NCI-H2029 (cell line): Measurements from ENCODE around the gene EIF2B4.

ENCODE experiments used
- DNase-seq: peaks from one replicate; lab custom pipeline; 2025; lab: John Stamatoyannopoulos, UW

Gene EIF2B4

GRCh38 chr2:27370026-27370815 is at the start of gene EIF2B4, which contains the start of gene SNX17:
EIF2B4 (minus strand) TSS chr2:27370338; CDS start chr2:27370314, 24 bp downstream.
SNX17 (plus strand) TSS chr2:27370616; CDS start chr2:27370744, 128 bp downstream.
- DNase-seq: peak; percentile 96

GRCh38 chr2:27416151-27416550 is 46.0 kb upstream of the EIF2B4 start:
- DNase-seq: no peak

GRCh38 chr2:27412419-27413152 is 42.4 kb upstream of the EIF2B4 start:
- DNase-seq: no peak

GRCh38 chr2:27409321-27410073 is 39.4 kb upstream of the EIF2B4 start, which contains the start of gene PPM1G:
PPM1G (minus strand) TSS chr2:27409591; CDS start chr2:27409422, 169 bp downstream.
- peak; percentile 94 for DNase-seq

GRCh38 chr2:27408601-27409320 is 38.6 kb upstream of the EIF2B4 start:
- DNase-seq: no peak

GRCh38 chr2:27407798-27408491 is 37.8 kb upstream of the EIF2B4 start:
- peak; percentile 37 for DNase-seq

GRCh38 chr2:27400348-27401135 is 30.4 kb upstream of the EIF2B4 start:
- no peak for DNase-seq

- no peak for DNase-seq
These were observed 28.8 kb upstream of the EIF2B4 start for GRCh38 chr2:27398962-27399361.

- no peak for DNase-seq
These were observed 23.1 kb upstream of the EIF2B4 start for GRCh38 chr2:27393225-27393624.

DNA sequence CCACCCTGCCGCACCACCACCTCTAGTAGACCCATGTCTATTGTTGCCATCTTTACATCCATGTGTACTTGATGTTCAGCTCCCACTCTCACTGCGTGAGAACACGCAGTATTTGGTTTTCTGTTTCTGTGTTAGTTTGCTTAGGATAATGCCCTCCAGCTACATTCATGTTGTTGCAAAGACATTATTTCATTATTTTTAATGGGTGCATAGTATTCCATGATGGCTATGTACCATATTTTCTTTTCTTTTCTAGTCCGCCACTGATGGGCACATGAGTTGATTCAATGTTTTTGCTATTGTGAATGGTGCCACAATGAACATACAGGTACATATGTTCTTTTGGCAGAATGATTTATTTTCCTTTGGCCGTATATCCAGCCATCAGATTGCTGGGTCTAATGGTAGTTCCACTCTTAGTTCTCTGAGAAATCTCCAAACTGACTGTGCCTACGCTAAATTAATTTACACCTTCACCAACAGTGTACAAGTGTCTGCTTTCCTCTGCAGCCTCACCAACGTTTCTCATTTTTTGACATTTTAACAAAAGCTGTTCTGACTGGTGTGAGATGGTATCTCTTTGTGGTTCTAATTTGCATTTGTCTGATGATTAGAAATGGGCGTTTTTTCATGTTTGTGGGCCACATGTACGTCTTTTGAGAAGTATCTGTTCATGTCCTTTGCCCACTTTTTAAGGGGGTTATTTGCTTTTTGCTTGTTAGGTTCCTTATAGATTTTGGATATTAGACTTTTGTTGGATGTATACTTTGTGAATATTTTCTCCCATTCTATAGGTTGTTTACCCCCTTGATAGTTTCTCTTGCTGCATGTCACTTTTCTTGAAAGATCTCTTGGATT is 20.9 kb upstream of the EIF2B4 start:
- DNase-seq: no peak

GRCh38 chr2:27381577-27382181 is 11.5 kb upstream of the EIF2B4 start:
- no peak for DNase-seq

- DNase-seq: peak; percentile 94
These were observed 10.7 kb upstream of the EIF2B4 start, which contains the start of gene ZNF513 for GRCh38 chr2:27380626-27381545. ZNF513 (minus strand) TSS chr2:27380734; CDS start chr2:27380526, 208 bp downstream.

DNA sequence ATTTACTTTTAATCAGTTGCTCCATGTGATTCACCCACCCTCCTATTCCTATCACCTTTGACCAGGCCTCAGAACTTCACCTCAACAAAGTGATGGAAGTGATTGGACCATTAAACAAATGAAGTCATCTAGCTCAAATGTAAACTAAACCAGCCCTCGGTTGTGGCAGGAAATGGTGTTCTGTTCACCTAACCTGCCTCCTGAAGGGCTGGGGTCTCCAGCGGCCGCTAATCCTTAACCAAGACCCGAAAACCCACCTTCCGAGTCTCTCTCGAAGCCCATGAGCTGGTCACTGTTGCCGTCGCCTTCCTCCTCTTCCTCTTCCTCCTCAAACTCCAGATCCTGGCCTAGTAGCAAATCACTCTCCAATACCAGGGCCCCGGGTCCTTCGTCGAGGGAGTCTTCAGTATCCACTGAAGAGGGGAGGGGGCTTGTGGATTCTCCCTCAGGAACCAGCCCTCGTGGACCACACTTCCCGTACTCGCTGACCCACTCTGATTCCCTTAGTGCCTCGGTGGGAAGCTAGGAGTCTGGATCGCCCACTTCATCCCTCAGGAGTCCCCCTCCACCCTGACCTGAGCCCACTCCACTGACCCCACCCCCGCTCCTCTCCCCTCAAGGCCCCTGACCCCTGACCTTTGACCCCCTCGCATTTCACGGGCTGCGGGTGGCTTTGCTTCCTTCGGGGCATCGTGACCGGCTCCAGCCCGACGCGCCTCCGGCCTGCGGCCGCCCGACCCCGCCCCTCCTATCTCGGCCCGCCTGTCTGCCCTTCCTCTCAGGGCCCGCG is 9.9 kb upstream of the EIF2B4 start:
- peak; percentile 33 for DNase-seq

GRCh38 chr2:27379383-27379835 is 9.3 kb upstream of the EIF2B4 start:
- no peak for DNase-seq

DNA sequence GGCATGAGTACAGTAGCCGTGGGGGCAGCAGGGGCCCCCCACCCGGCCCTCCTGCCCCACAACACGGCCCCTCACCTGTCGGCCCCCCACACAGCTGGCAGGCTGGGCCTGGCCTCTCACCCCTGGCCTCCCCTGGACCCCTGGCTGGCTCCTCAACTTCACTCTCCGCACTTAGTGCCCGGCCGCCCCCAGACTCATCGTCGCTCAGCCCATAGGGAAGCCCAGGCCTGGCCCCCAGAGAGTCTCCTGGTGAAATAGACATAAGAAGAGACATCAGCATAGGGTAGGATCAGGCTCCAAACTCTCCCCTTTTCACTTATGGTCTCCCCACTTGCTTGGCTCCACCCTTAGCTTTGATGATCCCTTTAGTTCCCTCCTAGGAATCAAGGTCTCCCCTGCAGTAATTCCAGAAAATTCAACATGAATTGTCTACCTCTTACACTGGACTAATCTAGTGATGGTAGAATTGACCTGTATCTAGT is 8.7 kb upstream of the EIF2B4 start:
- no peak for DNase-seq

- no peak for DNase-seq
These were observed 8.1 kb upstream of the EIF2B4 start for GRCh38 chr2:27378096-27378808.
